GM19240 (cell line): Measurements from ENCODE around the gene DCLK1.

Experiments
- DNase-seq: peaks from one replicate; pipeline ENCODE4 v3.0.0; 2011; ENCODE audit warnings: low spot score; ENCODE audit not compliant: insufficient read length

Gene DCLK1

DNA sequence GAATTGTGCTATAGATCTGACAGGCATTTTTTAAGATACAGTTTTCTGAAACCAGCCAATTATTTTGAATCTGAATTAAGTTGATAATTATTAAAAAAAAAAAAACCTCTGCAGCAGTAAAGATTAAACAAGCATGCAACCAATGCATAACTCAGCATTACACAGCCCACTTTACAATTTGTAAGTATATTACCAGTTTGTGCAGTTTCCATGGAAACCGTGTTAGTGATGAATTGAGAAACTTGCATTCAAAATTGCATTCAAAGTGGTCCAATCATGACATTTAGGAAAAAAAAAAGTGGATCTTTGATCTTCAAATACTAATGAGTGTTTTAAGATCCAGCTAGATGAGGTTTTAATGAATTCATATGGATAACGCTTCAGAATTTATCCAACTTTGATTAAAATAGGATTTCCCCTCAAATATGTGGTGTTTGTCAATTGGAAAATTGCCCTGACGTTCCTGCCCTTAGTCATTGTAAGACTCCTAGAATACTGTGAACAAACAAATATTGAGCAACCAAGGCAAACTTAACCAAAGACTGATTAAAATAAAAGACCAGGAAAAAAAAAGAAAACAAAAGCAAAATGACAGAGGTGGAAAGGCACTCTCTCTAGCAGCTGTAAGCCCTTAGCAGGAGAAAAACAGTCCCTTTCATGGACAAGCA is 339.9 kb downstream of the DCLK1 start:
- no peak for DNase-seq

DNA sequence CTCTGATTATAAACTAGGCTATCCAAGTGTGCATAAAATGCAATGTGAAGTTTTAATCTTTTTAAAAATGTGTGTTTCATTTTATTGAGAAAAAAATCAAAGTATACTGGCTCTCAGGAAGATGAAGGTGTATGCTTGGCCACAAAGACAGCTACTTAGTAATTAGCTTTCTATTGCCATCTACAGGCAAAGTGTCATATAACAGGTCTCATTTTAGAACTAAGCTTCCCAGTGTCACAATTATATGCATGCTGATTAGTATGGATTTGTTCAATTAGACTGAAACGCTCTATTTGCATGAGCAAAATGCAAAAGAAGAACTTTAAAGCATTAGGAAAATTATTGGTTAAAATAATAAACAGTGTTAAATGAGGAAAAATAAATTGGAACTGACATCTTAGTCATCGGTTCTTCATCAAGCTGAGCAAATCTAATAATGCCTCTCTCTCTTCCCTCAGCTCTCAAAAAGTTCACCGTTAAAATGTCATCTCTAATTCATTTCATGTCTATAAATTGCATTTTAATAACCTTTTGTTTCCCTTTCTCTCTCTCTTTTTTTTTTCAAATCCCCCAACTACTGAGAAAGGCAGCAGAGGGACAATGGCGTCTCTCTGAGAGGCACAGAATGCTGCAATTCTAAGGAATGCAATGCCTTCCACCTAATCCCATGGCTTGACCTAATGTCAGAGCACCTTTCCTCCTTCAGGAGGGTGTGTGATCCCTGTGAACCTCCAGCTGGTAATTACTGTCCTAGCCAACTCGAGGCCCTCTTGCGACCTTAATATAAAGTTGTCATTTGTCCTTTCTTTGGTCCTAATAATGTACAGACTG is 341.6 kb downstream of the DCLK1 start:
- DNase-seq, result no peak

DNA sequence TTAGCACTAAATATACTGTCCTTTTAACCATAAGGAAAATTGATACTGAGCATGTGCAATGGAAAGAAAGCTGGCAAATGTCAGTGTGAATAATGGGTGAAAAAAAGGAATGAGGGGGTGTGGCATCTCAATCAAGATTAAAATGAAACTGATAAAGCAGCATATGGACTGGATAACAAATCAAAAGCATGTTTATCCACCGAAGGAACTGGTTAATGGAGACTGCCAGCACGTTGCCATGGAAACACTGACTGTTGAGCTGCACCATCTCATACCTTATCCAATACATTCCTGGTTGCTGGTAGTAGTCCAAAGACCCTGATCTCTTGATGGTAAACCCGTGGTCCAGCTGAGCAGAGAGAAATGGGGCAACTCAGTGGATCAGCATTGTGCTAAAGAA is 343.2 kb downstream of the DCLK1 start:
- no peak for DNase-seq

DNA sequence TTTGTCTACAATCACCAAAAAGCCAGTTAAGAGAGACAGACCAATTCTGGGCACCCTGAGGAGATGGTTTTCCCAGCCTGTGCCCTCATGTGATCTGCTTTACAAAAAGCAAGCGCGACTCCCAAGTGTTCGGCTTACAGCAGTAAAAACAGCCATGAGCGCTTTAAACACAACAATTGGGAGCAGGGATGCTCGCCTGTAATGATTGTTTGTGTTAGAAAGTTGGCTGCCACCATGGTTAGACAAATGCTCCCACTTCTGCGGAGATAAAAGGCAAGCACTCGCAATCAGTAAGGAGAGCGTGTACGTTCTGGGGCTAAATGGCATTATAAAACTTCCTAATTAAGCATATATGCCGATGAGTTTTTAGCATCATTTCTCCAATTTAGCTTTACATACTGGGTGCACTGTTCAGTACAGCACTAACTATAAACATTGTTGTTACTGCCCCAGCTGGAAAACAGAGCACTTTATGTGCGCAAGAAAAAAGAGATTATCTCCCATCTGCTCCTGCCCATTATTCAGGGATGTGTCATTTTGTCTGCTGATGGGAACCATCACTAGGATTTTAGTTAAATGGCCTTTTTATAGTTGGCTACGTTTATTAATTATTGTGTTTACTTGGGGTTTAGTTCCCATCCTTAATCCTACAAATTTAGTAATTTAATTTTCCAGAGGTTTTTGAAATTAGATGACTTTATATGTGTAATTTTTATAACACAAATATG is 345.4 kb downstream of the DCLK1 start:
- no peak for DNase-seq

DNA sequence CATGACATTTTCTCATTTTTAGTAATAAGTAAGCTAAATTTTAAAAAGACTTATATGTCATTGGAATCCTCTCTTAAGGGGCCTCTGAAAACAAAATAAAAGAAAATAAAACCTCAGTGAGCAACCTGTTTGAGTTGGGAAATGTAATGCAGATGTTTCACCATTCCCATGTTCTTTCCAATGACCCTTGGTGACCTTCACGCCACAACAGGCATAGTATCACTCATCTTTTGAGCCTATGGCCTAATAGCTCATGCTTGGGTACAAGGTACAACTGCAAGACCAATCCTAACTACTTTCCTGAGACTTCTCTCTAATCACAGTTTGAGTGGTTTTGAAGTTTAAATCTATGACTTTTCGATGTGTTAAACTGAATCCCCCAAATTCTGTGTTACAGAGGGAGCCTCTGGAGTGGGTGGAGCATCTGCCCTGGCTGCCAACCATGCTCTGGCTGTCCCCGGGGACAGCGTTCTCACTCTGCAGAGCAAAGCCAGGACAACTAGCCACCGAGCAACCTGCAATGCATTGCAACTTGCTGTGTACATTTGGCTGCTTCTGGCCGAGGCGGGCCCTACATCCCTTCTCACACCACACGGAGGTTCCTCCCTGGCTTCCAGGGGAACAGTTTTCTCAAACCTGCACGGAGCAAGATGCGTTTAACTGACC is 346.8 kb downstream of the DCLK1 start:
- no peak for DNase-seq

DNA sequence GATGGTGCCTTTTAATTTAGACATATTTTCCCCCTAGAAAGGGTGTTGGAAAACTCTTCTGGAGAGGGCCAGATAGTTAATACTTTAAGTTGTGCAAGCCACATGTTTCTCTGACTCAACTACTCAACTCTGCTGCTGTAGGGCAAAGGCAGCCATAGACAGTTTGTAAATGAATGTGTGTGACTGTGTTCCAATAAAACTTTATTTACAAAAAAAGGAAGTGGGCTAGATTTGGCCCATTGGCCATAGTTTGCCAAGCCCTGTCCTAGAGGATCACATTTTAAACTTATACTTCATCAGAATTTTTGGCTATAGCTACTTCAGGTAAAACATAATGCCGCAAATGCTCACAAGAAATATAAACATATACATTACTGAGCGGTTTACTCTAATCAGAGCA is 348.4 kb downstream of the DCLK1 start:
- DNase-seq, result no peak

DNA sequence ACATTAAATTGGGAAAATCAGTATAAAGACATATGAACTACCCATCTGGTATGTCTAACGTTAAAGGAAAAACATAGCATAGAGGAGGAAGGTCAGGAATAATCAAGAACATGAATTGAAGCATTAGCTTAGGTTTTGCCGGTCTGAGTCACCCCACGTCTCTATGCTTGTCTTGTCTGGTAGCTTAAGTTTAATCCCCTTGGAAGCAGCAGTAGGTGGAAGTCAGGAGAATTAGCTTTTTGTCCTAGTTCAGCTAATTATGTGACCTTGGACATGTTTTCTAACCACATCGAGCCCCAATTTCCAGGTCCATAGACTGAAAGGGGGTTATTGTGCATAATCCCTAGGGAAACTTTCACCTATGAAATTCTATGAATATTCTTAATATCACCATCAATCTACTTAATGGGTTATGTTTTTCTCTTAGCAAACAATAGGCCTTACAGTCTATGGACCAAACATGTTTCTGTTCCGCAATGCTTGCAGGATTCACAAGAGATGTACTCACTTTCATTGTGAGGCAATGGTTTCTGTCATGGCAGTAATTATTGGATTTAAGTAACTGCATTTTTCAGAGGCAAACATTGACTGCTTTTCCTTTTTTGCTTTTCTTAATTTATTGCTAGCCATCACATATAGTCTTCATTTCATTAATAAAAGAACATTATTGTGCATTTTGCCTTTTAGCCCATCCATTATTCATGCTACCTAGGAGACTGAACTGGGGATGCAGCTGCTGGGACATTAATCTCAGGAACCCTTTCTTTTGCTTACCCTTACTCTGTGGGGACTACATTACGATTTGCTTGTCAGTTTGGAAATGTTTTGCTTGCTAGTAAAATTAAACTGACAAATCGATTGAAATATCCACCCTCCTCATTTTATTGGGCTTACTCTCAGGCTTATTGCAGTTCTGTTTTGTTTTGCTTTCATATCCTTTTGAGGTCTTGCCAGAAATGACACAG is 349.9 kb downstream of the DCLK1 start:
- no peak for DNase-seq

DNA sequence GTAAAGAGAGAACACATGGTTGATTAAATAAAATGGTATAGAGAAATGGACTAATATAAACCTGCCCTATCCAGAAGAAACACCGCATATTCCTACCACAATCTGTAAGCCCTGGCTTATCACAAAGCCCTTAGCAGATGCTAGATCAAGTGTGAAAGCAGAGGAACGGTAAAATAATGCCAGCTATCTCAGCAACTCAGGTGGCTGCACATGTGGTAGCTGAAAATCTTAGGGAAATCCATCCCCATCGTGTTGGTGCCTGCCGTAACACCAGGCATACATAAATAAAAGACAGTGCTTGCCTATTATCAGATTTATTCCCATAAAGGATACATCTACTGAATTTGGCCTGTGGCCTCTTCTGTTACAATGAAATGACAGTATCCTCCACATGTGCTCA is 350.6 kb downstream of the DCLK1 start:
- DNase-seq, result no peak

DNA sequence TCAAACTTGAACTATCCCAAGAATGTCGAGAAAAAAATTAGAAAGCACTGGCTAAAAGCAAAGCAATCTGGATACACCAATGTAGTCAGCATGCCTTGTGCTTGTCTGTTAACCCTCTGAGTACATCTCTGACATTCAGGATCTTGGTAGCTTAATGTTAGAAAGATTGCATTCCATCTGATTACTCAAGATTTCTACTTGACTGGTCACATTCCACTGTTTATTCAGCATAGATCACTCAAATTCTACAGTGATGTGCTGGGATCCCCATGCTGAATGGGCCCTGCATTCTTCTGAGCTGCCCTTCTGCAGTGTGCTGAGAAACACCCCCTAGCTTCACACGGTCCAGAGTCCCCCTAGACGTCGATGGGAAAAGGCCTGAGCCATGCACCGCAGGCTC is 359.3 kb downstream of the DCLK1 start:
- DNase-seq, result no peak

DNA sequence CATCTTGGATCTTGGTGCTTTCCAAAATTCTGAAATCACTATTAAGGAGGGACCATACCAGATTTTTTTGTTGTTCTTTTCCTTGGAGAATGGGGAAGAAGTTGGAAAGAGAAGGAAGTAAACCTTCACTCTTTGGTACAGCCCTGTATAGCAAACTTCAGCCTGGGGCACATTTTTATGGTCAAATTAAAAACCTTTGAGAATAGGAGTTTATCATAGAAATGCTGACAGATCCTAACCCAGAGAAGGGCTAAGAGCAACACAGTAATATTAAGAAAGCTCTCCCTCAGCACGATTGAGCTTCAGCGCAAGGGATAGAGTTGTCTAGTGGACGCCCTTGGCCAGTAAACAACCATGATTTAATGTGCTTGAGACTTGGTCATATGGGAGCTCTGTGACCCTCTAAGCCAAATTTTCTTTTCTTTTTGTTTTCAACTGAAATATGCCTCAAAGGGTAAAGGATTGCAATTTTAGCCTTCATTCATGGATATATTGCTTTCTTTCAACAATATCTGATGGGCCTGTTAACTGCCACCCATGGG is 360.4 kb downstream of the DCLK1 start:
- DNase-seq, result no peak

DNA sequence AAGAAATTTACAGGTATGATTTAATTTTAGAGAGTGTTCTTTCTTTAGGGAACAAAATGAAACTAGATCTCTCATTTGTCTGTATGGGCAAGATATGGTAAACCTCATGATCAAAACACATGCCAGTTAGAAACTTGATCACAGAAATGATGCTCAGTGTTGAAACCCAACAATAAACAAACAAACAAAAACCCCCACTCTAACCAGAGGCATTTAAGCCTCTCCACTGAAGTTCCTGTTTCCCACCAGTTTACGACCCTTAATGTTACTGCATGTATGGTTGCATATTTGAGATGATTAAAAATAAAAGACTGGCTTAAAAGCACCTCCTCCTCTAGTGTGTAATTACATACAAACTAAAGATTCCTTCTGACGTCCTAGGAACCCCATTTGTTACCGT is 361.4 kb downstream of the DCLK1 start:
- no peak for DNase-seq

DNA sequence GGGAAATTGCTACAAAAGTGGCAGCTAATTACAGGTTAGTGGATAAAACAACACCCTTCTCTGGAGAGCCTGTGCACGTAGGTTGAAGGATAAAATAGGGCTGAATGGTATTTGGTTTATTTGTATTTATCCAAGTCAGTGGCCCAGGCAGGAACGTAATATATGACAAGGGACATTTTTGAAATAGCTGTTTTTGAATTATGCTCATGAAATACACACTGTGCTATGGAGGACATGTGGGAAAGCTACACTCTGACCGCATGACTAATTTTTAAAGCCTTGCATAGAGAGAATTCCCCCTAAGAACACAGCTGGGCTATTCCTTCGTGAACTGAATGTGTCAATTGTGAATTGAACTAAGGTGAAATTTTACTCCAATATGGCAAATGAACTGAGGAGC is 362.6 kb downstream of the DCLK1 start:
- no peak for DNase-seq

DNA sequence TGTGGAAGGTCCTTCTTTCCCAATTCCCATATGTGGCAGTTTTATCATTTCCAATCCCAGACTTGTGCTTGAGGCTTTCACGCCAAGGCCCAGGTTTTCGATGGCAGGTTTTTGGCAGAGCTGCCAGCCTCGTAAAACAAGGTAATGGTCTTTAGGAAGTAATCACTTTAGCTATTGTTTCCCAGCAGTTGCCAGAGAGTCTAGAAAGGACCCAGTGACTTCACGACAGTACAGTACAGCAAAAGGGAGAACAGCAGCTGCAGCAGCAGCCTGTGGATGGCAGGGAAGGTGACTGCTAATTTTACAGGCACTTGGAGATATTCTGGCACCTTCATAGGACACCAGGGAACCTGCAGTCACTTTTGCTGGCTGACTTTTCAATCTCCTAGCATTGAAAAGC is 363.1 kb downstream of the DCLK1 start:
- DNase-seq, result no peak

DNA sequence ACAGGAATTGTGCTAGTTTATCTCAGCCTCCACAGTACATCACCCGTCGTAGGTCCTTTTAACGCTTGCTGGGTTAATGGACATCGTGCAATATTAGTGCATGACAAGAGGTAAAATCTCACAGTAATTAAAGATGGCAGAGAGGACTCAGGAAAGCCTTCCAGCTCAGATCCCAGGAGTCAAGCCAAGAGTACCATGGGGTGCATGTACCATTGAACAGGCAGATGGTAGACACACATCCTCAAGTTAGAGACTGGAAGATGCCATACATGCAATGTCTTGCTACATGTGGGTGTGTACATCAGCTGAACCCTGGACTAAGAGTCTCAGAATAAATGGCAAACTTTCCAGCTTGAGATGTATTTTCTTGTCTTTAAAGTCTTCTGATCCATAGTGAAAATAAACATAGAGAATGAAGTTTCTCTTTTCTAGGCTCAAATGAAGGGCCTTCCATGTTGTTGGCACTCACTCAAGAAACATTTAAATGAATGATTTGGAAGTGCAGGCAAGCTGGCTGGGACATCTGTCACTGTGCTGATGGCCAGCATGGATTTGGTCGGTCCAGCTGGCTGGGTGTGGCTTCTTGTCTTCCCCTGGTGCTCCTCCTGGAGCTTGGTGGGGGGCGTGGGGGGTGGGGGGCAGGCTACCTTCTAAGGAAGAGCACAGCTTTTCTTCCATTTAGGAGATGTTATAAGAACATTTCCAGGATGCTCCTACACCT is 363.8 kb downstream of the DCLK1 start:
- DNase-seq, result no peak

DNA sequence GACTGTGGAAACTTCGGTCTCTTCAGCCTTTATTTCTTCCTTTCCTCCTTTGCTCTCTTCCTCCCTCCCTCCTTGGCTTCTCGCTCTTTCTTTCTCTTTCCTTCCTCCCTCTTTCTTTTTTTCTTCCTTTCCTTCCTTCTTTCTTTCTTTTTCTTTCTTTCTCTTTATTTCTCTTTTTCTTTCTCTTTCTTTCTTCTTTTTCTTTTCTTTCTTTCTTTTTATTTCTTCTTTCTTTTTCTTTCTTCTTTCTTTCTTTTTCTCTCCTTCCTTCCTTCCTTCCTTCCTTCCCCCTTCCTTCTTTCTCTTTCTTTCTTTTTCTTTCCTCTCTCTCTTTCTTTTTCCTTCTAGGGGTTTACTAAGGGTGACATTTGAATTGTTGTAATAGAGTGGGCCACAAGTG is 364.5 kb downstream of the DCLK1 start:
- DNase-seq, result no peak

DNA sequence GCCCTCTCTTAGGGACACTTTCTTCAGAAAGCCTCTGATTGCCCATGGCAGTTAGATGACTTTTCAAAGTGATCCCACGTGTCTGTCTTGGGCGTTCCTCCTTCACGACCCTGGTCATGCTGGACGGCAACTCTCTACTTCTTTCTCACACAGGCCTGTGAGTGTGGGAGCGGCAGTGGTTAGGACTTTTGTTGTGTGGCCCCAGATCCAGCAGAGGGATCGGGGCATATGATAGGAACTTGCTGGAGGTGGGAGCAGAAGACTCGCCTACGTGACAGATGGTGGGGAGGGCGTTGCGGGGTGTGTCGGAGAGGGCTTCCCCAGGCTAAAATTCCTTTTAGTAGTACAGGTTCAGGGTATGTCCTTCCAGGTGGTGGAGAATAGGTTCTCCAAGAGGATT is 365.2 kb downstream of the DCLK1 start:
- no peak for DNase-seq

DNA sequence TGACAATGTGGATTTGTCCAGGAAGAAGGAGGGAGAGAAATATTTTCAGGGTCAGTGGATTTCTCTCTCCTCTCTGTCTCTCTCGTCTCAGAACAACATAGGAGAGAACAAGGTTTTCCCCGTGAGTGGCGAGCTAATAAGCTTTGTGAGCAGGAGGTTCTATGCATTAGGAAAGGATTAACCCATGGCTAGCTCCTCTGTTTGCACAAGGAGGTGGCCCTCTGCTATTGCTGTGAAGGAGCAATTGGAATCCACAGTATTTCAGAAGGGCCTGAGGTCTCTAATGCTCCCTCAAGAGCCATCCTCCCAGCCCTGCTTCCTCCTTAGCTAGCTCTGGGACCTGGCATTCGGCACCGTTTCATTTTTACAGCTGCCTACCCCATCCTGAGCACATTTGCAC is 365.8 kb downstream of the DCLK1 start:
- no peak for DNase-seq

DNA sequence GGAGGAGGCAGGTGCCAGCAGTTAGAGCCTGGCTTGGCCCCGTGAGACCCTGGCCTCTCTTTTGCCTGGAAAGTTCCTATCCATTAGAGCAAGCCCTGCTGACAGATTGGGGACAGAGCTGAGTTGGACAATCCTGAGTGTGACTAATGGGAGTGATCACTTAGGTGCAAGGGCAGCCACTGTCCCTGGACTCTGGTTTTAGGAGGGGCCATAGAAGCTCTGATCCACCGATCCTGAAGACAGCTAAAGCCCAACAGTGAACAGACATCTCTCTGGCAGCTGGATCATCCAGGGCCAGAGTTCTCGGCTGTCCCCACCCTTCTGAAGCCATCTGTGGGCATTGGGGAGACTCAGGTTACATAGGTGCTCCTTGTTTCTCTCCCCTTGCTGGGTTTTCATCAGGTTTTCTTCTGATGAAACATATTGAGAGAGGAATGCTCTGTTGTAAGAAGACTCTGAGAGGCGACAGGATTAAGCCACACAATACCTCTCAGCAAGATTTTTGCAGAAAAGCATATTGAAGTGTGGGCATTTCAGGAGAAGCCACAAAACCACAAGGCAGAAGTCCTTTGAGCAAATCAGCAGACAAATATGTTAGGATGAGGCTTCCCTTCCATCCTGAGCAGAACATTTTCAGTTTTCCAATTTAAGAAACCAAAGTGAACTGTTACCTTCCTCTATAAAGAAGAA is 366.7 kb downstream of the DCLK1 start:
- DNase-seq, result no peak

DNA sequence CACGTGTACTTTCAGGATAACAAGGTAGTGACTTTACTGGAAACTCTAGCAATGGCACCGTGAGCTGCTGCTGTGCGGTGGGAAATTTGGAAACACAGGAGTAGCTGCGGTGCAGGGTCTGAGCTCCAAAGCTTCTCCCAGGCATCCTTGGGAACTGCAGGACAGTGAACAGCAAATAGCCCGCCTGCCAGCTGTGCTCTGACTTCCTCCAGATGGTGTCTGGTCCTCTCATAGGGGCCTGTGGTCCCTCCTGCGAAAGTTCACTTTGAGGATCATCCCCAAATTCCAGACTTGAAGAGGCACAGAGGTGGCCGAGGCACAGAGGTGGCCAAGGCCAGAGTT is 367.4 kb downstream of the DCLK1 start:
- DNase-seq, result no peak
